Smooth muscle cell of trachea (primary cell): ENCODE results near the gene PEX6. TPM values are rescaled to one million over a fixed set of nuclear protein-coding genes. Genes with fewer than 3 reads are reported as not detected.

Experiments used
- total RNA-seq: library from RNA; depleted of rRNA; stranded (reverse); fragments of >200 nt; gene quantifications from 2 replicates; pipeline ENCODE4 v1.2.1, GENCODE V29; 2014

Gene PEX6, protein sequence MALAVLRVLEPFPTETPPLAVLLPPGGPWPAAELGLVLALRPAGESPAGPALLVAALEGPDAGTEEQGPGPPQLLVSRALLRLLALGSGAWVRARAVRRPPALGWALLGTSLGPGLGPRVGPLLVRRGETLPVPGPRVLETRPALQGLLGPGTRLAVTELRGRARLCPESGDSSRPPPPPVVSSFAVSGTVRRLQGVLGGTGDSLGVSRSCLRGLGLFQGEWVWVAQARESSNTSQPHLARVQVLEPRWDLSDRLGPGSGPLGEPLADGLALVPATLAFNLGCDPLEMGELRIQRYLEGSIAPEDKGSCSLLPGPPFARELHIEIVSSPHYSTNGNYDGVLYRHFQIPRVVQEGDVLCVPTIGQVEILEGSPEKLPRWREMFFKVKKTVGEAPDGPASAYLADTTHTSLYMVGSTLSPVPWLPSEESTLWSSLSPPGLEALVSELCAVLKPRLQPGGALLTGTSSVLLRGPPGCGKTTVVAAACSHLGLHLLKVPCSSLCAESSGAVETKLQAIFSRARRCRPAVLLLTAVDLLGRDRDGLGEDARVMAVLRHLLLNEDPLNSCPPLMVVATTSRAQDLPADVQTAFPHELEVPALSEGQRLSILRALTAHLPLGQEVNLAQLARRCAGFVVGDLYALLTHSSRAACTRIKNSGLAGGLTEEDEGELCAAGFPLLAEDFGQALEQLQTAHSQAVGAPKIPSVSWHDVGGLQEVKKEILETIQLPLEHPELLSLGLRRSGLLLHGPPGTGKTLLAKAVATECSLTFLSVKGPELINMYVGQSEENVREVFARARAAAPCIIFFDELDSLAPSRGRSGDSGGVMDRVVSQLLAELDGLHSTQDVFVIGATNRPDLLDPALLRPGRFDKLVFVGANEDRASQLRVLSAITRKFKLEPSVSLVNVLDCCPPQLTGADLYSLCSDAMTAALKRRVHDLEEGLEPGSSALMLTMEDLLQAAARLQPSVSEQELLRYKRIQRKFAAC
- 48.4 and 92.5 TPM in 2 replicates for total RNA-seq

DNA sequence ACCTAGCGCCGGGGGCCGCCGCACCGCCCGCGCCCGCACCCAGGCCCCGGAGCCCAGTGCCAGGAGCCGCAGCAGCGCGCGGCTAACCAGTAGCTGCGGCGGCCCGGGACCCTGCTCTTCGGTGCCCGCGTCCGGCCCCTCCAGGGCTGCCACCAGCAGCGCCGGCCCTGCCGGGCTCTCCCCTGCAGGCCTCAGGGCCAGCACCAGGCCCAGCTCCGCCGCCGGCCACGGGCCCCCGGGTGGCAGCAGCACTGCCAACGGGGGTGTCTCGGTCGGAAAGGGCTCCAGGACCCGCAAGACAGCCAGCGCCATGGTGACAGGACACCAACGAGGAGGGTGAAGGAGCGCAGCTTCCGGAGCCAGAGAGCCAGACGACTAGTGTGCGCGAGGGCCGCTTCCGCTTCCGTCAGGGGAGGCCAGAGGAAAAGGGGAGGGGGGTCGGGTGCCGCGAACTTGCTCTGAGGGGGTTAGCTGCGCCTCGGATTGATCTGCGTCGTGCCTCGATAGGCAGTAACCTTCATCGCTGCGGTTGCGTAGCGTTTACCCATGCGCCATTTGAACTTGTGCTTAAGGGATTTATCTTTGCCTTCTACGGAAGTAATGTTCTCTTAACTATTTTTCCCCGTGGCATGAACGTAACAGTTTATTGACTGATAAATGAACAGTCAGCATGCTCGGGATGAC is at the start of gene PEX6:
TSS of gene PEX6 (minus strand) at position 343 of the 684 bp plus-strand sequence. CDS start at position 312, 31 bp downstream.

DNA sequence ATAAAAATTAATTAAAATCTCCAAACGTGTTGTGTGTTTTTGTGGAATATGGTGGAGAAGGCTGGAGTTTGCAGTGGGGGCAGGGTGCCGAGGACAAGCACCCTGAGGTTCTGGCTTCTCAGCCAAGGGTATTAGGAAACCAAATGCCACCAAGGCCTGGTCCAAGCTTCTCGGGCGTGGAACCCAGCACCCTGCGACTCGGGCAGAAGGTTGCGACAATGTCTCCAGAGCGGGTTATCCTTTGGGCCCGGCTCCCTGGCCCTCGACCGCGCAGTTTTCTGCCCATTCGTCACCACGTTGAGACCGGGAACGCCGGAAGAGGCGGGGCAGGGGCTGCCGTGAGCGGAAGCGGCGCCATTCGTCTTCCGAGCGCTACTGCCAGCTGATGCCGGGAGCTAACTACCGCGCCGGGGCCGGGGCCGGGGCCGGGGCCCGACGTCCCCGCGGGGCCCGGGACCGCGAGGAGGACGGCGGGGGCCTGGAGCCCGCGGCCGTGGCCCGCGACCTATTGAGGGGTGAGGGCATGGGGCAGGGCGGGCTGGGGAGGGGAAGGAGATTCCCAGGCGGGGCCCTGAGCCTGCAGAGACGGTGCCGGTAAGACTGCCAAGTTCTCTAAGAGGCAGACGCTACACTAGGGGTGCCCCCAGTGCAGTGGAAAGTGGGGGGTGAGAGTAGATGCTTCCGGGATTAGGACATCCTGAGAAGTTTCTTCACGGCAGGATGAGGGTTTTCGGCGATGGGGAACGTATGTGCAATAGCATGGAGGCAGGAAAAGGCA is 42.5 kb upstream of the PEX6 start, which contains the start of gene RRP36:
TSS of gene RRP36 (plus strand) at position 354 of the 778 bp plus-strand sequence. CDS start at position 386, 32 bp downstream.

DNA sequence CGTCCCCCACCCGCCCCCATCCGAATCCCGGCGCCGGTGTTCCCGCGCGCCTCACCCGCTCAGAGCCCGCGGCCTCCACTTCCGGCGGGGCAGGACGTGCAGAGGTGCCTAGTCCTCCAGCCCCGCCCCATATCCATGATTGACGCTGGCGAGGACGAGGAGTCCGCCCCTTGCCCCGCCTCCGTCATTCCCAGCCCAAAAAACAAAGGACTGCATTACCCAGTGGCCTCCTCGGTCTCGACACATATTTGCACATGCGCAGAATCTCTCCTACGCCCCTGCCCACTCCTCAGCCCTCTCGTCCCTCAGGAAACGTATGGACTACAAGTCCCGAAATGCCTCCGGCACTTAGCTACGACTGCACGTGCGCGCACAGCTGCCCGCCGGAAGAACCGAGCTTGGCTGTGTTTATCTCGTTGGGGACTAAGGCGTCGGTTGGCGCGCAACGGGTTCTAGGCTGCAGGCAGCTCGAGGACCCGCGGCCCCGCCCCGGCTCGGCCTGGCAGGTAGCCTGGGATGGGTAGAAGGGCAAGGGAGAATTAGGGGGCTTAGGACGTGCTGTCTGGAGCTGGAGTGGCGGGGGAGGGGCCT is 35.0 kb upstream of the PEX6 start, which contains the start of the genes KLHDC3 and MEA1:
TSS of gene KLHDC3 (plus strand) at position 407 of the 591 bp plus-strand sequence. CDS start 2,944 bp downstream, outside the sequence.
TSS of gene MEA1 (minus strand) at position 104 of the 591 bp plus-strand sequence. CDS start 133 bp downstream, outside the sequence.

DNA sequence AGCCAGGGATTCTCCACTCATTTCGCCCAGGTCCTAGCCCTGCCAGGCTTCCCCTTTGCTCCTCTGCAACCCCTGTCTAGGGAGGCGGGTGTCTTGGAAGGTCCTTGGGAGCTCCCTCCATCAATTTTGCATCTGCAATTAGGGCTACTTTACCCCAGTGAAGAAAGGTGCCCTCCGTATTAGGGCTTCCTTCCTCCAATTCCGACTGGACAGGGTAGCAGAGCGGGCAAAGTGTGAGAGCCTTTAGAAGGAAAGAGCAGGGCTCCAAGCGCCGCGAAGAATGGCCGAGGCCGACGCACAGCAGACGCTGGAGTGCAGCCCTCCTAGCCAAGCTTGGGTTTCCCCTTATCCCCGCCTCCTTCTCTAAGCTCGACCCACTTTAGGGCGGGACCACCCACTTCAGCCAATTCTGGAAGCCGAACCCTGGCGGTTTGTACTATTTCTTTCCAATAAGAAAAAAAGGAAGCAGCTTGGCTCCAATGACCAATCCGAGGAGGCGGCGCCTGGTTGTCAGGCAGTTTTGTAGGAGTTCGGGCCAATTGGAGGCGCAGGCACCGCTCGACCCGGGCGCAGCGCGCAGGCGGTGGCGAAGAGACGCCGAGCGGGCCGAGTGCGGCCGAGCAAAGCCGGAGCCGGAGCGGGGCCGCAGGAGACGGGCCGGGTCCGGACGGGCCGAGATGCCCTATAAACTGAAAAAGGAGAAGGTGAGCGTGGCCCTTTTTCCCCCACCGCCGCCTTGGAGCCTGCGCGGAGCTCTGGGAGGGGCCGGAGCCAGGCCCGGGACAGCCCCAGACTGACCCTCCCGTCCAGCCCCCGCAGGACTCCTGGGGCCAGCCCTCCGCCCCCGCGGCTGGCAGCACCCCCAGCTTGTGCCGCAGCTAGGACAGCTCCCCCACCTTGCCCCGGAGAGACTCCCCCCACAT is 5.3 kb upstream of the PEX6 start, which contains the start of gene PPP2R5D:
TSS of gene PPP2R5D (plus strand) at position 570 of the 923 bp plus-strand sequence. CDS start at position 678, 108 bp downstream.

DNA sequence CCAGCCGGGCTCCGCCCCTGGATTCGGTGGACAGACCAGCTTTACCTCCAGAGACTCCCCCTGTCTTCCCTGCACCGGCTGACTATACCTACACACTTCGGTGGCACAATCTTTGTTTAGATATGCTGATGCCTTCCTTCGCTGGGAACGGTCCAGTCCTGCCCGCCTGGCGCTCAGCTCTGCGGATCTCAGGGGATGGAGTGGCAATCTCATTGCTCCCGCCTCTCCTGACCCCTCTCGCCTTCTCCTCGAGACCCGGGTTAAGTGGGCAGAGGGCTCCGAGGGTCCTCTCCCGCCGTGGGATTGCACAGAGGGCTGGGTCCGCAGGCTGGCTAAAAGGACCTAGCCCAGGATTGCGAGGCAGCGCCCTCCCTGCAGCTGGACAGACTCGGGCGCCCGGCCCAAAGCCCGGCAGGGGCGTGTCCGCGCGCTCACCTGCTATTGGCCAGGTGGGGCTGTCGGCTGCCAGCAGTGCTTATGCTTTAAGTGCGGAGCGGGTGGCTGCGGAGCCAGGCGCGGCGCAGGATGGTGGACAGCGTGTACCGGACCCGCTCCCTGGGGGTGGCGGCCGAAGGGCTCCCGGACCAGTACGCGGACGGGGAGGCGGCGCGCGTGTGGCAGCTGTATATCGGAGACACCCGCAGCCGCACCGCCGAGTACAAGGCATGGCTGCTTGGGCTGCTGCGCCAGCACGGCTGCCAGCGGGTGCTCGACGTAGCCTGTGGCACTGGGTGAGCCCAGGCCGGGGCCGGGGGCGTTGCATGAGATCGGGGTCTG is 18.6 kb downstream of the PEX6 start, which contains the start of gene GNMT:
TSS of gene GNMT (plus strand) at position 512 of the 777 bp plus-strand sequence. CDS start at position 526, 14 bp downstream.

DNA sequence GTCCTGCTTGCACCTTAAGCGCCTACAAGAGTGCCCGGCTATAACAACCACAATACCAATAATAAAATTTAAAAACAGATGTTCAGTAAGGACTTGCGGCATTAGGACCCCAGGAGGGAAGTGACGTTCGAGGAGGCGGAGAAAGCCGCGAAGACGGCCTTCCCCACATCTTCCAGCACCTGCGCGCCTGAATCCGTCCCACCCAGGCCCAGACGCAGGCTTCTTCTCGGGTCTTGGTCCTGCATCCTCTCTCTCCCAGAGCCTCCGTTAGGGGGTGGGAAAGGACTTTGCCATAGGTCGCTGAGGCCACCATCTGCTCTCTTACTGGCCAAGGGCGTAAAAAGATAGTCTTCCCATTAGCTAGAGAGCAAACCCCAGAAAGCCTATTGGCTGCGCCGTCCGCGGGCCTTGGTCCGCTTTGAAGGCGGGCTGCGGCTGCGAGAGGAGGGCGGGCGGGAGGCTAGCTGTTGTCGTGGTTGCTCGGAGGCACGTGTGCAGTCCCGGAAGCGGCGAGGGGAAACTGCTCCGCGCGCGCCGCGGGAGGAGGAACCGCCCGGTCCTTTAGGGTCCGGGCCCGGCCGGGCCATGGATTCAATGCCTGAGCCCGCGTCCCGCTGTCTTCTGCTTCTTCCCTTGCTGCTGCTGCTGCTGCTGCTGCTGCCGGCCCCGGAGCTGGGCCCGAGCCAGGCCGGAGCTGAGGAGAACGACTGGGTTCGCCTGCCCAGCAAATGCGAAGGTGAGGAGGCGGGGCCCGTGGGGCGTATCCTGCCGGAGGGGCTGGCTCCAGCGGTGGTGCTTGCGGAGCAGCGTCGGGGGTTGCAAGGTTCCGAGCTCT is 49.8 kb downstream of the PEX6 start, which contains the start of gene CNPY3:
TSS of gene CNPY3 (plus strand) at position 495 of the 835 bp plus-strand sequence. CDS start at position 586, 91 bp downstream.

DNA sequence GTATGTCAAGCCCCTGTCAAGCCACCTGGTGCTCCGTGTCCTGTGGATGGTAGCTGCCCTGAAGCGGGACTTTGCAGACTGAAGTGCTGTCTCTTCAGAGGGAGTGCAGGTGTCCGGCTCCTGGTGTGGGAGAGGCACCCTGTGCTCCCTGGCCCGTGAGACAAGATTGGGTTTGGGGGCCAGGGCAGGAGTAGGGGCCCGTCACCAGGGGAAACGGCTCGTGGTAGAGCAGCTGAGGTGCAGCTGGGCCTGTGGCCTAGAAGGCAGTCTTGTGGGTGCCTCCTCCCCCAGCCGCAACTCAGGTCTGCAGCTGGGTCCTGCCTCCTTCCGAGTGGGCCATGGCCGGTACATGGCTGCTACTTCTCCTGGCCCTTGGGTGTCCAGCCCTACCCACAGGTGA is 63.2 kb downstream of the PEX6 start, which contains the start of gene PTCRA:
TSS of gene PTCRA (plus strand) at position 322 of the 400 bp plus-strand sequence. CDS start at position 339, 17 bp downstream.

Other genes starting within 250 kb of the PEX6 start
- 46.6 and 52.5 TPM in 2 replicates for gene TBCC, start 233.1 kb downstream of the PEX6 start, total RNA-seq
- 6.3 and 6.8 TPM in 2 replicates for gene BICRAL, start 197.1 kb downstream of the PEX6 start, total RNA-seq
- 122 and 143 TPM in 2 replicates for gene RPL7L1, start 99.6 kb downstream of the PEX6 start, total RNA-seq
- gene PTCRA, start 63.1 kb downstream of the PEX6 start, total RNA-seq: not detected in 2 replicates
- gene CNPY3, start 49.7 kb downstream of the PEX6 start, total RNA-seq: 24.6 and 44.2 TPM in 2 replicates
- 0.15 and 0.17 TPM in 2 replicates for gene GNMT, start 18.4 kb downstream of the PEX6 start, total RNA-seq
- 43.1 and 52.3 TPM in 2 replicates for gene PPP2R5D, start 5.4 kb upstream of the PEX6 start, total RNA-seq
- gene MEA1, start 34.8 kb upstream of the PEX6 start, total RNA-seq: 43.7 and 86.0 TPM in 2 replicates
- gene KLHDC3, start 35.1 kb upstream of the PEX6 start, total RNA-seq: 64.0 and 64.1 TPM in 2 replicates
- gene RRP36, start 42.4 kb upstream of the PEX6 start, total RNA-seq: 70.5 and 107 TPM in 2 replicates
- gene CUL7, start 74.7 kb upstream of the PEX6 start, total RNA-seq: 56.6 and 77.9 TPM in 2 replicates
- 11.6 and 12.2 TPM in 2 replicates for gene MRPL2, start 80.3 kb upstream of the PEX6 start, total RNA-seq
- gene KLC4, start 80.5 kb upstream of the PEX6 start, total RNA-seq: 12.7 and 21.8 TPM in 2 replicates
- 71.3 and 213 TPM in 2 replicates for gene PTK7, start 97.1 kb upstream of the PEX6 start, total RNA-seq
- gene SRF, start 192.1 kb upstream of the PEX6 start, total RNA-seq: 12.8 and 19.8 TPM in 2 replicates
- gene CUL9, start 203.0 kb upstream of the PEX6 start, total RNA-seq: 34.5 and 44.2 TPM in 2 replicates